GM18526 (cell line): ENCODE results near the gene CTSE.

Experiments
- POLR2A ChIP-seq: IDR thresholded peaks from 3 replicates; pipeline ENCODE4 v1.6.1; 2011; ENCODE audit not compliant: insufficient read length; ENCODE audit errors: extremely low read depth

CTSE gene

DNA sequence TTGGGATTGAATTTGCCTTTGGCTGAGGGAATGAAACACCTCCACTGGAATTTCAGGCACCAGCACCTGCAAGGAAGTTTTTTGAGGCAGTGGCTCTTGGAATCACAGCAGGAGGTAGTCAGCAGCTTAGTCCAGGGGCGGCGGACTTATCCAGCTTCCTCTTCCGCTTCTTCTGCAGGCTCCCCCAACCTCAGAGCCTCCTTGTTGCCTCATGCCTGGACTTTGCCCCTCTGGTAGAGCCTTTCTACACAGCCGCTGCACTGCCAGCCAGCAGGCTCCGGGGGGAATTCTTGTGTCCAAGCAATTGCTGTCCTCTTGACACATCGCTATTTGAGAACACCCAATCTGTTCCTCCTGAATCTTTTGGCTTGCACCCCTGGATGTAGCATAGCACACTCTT lies 24.9 kb upstream of the CTSE start:
- no peak for TF ChIP-seq POLR2A

DNA sequence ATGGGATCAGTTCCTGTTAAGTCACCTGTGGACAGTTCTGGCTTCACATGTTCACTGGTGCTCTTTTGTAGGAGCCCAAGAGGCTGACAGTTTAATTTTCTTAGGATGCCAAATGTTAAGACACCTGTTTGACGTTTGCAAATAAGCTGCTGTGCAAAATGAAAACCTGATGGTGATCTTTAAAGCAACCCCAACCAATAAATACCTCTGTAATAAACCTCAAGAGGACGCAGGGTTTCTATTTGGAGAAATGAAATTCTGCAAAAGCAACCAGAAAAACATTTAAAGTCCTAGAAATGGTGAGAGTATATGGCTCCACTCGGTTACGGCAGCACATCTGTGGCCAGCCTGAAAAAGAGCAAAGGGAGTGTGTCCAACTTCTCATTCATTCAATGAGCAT lies 23.6 kb upstream of the CTSE start:
- TF ChIP-seq POLR2A: no peak

DNA sequence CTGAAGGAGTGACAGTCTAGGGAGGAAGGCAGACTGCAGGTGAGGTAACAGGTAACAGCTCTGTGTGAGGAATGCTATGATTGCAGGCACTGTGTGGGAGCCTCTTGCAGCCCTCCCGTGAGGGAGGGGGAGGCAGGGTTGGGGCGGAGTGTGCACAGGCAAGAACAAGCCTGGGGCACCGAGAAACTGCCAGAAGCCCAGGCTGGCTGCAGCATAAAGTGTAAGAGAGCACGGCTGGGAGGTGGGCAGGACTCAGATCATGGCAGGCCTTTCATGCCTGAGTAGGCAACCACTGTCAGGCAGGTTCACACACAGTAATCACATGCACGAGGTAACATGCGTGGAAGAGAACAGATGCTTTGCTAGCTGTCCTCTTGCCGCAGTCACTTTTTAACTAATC lies 17.9 kb upstream of the CTSE start:
- TF ChIP-seq POLR2A: no peak

DNA sequence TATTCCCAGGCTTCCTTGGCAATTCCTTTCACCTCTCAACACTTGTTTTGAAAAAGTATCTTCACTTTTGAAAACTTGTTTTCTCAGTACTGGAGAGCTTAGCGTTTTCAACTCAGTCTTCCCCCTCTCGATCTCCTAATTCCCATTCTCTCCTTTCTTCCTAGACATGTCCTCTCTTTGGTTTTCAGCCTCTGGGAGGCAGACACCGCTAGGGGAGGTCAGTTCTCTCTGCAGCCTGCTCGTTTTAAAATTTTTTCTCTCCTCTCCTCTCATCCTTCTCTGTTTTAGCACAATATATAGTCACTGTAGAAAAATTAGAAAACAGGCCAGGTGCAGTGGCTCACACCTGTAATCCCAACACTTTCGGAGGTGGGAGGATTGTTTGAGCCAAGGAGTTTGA lies 16.6 kb upstream of the CTSE start:
- TF ChIP-seq POLR2A: no peak

DNA sequence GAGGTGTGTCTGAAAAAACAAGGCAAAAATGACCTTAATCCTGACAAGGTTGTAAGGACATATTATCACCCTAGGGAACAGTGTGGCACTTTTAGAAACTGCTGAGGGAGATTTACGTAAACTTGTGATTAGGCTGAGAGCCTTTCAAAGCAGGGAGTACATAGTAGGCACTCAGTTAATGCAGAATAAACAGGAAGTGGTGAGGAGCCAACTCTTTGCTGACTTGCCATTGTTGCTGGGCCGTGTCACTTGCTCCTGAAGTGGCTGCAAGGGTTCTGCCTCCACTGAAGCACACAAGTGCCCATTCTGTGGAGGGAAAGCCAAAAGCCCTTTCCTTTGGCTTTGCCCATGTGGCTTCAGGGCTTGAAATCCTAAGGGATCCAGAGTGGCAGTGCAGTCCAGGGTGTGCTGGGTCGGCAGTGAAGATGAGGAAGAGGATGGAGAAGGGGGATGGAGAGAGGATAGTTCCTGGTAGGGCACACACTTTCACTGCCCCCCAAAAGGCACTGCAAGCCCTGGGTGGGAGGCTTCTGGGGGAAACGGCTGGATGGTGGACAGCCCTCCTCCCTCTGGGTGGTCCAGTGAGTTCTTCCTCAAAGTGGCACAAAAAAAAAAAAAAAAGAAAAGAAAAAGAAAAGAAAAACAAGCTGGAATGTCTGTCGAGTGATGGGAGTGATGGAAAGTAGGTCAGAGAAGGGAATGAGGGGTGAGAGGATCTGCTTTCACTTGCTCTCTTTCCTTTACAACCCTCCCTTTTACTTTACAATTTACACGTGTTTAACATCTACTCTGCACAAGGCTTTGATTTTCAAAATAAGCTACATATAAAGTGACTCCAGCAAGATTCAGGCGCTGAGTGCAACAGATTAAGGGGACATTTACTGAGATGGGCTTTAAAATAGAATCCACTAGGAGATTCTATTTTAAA lies 15.6 kb upstream of the CTSE start:
- no peak for TF ChIP-seq POLR2A

DNA sequence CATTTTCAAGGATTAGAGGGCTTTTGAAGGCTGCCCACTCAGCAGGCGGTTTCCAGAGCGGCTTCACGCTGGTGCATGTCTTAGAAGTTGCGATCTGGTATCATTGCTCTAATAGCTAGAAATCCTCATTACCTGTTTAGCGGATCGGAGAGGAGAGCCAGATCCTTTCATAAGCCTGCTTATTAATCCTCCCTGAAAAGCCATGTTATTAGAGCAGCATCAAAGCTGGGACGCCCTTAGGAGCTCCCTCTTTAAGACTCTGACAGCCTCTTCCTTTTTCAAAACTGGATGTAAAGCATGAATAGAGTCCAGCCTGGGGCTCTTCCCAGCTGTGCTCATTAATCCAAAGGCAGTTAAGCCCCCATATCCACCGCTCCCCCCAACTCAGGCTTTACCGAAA lies 13.9 kb upstream of the CTSE start:
- TF ChIP-seq POLR2A: no peak

DNA sequence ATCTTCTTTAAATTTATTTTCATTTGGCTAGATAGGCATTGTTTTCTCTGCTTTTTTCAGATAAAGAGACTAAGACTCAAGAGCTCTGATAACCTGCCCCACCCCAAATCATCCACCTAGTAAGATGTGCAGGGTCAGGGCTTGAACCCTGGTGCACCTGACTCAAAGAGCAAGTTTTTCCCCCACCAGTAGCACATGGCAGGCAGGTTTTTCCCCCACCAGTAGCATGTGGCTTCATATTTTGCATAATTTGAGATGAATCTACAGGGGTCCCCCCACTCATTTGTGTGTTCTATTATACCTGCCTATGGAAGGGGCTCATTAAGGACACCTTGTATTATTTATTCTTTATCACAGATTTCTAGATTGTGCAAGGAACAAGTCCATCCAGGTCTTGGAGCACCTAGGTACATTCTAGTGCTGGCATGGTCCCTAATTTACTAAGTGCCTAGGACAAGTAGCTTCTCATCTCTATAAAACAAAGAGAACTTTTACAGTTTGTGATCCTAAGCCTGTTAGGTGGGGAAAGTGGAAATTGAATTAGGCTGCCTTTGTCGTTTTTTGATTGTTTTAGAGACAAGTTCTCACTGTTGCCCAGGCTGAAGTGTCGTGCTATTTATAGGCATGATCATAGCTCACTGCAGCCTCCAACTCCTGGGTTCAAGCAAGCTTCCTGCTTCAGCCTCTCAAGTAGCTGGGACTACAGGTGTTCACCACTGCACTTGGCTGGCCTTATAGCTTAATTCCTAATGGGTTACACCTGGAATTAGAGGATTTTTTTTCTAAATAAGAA lies 13.2 kb upstream of the CTSE start:
- TF ChIP-seq POLR2A: no peak

DNA sequence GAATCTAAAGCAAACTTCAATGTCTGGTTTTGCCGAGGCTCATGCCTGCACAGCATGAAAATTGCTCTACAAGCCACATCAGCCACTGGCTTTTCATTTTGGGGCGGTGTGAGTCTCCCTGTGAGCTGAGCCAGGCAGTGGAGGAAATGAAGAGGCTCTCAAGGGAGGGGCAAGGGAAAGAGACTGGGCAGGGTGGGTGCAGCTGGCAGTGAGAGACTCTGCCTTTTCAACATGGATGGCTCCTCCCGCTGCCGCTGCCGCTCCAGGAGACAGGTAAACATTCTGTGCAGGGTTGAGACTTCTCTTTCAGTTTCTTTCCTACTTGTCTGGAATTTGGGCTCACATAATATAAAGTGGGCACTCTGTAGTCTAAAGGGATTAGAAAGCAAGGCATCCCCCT lies 11.3 kb upstream of the CTSE start:
- no peak for TF ChIP-seq POLR2A

DNA sequence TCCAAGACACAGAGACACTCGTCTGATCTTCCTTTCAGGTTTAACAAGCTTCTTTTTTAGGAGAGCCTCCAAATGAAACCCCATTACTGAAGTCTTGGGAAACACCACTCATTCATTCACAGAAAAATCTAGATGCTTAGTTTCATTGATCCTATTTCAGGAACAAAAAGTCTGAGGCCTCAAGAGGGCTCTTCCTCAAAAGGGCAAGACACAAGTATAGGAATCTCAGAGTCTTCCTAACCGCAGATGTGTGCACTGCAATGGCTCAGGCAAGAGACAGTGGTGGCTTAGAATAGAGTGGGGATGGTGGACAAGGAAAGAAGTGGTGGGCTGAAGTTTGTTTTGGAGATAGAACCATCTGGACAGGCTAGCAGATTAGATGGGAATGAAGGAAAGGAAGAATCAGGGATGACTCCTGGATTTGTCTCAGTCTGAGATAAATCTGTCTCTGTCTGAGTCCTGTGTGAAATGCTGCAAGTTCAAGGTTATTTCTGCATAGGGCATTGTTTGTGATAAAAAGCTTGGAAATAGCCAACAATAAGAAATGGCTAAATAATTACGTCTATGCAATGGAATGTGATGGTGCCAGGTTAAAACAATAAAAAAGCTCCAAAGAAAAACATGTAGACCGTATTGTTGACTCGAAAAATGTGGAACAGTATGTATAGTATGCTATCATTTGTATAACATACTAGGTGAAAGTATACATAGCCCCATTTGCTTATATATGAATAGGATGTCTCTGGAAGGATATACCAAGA lies 8.9 kb upstream of the CTSE start:
- TF ChIP-seq POLR2A: no peak

DNA sequence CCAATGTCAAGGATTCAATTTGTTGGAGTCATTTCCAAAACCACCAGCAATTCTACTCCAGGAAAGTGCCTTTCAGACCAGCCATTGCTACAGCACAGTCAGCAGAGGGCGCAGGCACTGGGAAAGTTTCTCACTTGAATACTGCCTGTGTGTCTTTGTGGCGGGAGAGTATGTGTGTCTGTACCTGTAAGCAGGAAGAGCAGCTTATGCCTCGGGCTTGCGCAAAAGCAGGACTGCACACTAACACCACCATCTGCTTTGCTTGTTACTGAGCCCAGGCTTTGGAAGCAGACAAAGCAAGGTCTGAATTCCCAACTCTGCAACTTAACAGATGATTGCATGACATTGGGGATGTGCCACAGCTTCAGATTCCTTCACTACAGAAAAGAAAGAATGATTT lies 7.0 kb upstream of the CTSE start:
- no peak for TF ChIP-seq POLR2A

DNA sequence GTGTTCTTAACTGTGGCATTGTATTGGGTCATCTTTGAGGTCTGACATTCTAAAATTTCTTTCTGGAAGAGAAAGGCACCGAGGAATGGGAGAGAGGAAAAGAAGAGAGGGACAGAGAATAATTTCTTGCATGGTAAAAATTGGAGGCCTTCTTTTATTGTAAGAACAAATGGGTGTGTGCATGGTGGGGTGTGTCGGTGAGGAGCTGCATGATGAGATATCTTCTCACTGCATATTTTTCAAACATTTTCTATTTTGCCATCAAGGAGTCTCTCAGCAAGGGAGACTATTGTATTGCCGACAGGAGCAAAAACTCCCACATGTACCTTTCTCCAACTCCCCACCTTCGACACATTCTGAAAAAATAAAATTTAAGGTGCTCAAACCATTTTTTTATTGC lies 6.5 kb upstream of the CTSE start:
- TF ChIP-seq POLR2A: no peak

DNA sequence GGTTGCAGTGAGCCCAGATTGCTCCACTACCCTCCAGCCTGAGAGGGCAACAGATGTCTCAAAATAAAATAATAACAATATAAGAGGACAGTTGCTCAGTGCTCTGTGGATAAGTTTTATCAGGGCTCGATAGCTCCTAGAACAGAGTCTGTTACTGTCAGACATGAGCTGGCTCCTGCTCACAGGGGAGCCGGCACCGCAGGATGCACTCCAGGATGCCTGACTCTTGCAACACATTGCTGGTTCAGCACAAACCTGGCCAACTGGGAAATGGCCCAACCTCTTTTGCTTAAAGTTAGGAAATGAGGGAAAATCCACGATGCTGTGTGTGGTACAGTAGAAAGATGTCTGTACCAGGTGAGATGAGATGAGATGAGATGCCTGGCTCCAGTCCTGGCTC lies 5.8 kb upstream of the CTSE start:
- no peak for TF ChIP-seq POLR2A

DNA sequence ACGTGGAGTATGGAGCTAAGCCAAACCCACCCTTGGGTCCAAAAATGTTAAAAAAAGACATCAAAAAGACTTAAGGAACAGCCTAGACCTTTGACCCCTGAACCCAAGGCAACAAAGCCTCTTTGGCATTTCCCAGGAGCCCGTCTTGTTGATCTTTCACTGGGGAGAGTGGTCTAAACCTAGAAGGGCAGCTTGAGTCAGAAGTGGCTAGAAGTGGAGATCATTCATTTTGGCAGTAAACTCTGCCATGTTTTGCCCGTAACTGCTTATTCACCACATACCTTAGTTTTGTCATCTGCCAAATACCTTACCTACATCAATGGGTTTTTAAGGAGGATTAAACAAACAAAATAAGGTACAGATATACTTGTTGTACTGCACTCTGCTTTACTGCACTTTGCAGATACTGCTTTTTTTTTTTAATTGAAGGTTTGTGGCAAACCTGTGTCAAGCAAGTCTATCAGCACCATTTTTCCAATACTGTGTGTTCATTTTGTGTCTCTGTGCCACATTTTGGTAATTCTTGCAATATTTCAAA lies 1.7 kb upstream of the CTSE start:
- TF ChIP-seq POLR2A: no peak

DNA sequence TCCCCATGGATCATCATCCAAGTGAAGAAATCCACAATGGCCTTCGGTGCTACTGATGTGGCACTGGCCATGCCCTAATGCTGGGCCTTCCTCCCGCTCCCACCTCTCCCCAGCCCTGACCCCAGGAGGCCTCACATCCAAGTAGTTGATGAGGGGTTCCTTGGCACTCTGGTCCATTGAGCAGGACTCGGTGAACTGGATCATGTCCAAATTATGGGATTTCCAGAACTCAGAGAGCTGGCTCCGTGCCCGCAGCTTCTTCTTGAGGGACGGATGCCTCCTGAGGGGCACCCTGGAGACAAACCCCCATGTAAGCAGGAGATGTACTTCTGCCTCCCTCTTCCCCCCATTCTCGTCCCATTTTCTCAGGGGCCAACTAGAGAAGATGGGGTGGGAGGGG lies 929 bp downstream of the CTSE start:
- TF ChIP-seq POLR2A: no peak

DNA sequence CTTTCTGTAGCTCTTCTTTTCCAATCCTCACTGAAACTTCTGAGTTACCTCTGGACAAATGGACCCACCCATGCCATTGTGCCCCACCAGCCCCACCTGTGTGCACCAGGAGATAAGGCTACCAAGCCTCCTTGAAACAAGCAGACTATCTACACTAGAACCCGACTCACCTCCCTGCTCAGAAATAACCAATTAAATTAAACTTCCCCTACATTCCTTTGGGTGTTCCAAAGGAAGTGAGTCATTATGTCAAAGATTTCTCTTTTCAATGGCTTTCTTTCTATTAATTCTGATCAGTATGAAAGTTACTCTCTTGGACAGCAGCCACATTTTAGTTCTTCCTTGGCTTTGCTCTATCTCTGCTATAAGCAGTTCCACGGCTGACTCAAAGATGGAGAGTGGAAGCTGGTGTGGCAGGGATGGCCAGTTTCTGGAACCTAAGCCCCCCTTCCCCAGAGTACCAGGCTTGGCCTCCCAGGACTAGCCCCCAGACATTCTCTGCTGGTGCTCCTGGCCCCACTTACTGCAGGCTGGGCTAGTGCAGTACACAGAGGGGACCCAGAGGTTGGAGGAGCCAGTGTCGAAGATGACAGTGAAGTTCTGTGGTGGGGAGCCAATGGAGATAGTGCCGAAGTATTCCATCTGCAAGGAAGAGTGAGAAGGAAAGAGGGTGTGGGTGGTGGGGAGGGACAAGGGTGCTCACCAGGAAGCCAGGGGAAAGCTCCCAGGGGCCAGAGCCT lies 1.9 kb downstream of the CTSE start:
- no peak for TF ChIP-seq POLR2A
